ENCODE data around the gene NEURL3.

NEURL3 gene

DNA sequence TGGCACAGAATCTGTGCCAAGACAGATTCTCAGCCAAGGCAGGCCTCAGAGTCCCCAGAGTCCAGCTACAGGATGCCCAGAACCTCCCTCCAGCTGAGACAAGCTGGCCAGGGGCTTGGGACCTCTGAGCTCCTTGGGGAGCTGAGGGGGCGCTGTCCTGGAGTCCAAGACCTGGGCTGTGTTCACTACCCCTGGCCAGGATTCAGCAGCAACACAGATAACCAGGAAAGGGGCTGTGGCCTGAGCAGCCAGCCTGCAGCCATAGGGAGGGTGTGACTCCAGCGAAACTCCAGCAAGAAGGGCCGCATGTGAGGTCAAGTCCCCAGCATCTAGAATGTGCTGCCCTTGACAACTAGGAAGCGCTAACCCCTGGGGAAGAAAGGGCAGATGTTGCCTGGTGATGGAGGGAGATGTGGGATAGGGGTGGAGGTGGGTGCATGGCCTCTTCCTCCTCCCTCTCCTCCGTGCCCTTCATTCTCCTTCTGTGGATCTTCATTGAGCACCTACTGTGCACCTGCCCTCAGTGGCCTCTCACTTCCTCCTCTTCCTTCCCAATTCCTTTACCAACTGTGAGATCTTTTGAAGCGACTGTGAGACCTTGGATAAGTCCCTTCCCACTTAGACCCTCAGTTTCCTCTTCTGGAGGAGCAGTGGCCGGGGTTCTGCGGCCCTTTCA, 23.7 kb upstream of the NEURL3 start:
- H3K36me3 ChIP-seq (replicated peaks in 1 of 2; ENCODE audit: control insufficient read depth in 2 of 2, insufficient read depth in 2 of 2, low read length in 2 of 2): no peaks in the 10 kb centered on the region
- peak overlapping the region; percentile 60 for H2AK5ac ChIP-seq (ENCODE audit: low read depth, low read length)
- peaks cover 0 to 76% (median 10%) of the 10 kb centered on the region in 3 experiments for H3K27me3 ChIP-seq (ENCODE audit: control insufficient read depth in 3 of 3, insufficient read depth in 3 of 3, low read depth in 1 of 3, low read length in 3 of 3)
- H4K91ac ChIP-seq (ENCODE audit: low read depth, low read length, poor library complexity): no peak overlapping the region
- DNase-seq (ENCODE audit: low spot score): no peak
- H3K79me1 ChIP-seq (ENCODE audit: low read depth, low read length): no peaks in the 10 kb centered on the region
- H2BK5ac ChIP-seq (ENCODE audit: low read length): no peak overlapping the region
- H3K27ac ChIP-seq (replicated peaks; ENCODE audit: low read length): no peak overlapping the region
- no peak overlapping the region for H2BK15ac ChIP-seq (ENCODE audit: low read length)
- H4K8ac ChIP-seq (ENCODE audit: low read depth, low read length): no peak overlapping the region
- no peak overlapping the region for H3K4ac ChIP-seq (ENCODE audit: low read length)
- H3K23ac ChIP-seq (ENCODE audit: low read depth, low read length, poor library complexity): no peak overlapping the region
- peaks cover 0 to 5% of the 10 kb centered on the region in 2 donors for H3K4me1 ChIP-seq (ENCODE audit: control insufficient read depth in 2 of 2, insufficient read depth in 1 of 2, low read depth in 1 of 2, low read length in 2 of 2)
- H2BK12ac ChIP-seq (ENCODE audit: low read length): no peak overlapping the region
- no CpG with 5 or more reads among the region's 8 CpGs for WGBS, 2 donors (ENCODE audit: extremely low coverage in 2 of 2, insufficient read length in 2 of 2, insufficient replicate concordance in 1 of 2)
- H3K18ac ChIP-seq (ENCODE audit: low read length): no peak overlapping the region
- no peak overlapping the region for H3K4me2 ChIP-seq (ENCODE audit: insufficient read depth, low read length, poor library complexity, severe bottlenecking)
- peak overlapping the region in 1 of 2 donors; percentile 10 for H3K4me3 ChIP-seq (ENCODE audit: low read length in 2 of 2)
- no peak overlapping the region for H3K14ac ChIP-seq (ENCODE audit: low read length)
- H2AFZ ChIP-seq (ENCODE audit: low read length): no peak overlapping the region
- H3K9me3 ChIP-seq (replicated peaks in 1 of 2; ENCODE audit: control insufficient read depth in 2 of 2, insufficient read depth in 1 of 2, low read depth in 1 of 2, low read length in 2 of 2): no peaks in the 10 kb centered on the region
- no peak overlapping the region for H2BK120ac ChIP-seq (ENCODE audit: low read depth, low read length)
- H3K9ac ChIP-seq (ENCODE audit: low read depth, low read length, poor library complexity): no peak overlapping the region

DNA sequence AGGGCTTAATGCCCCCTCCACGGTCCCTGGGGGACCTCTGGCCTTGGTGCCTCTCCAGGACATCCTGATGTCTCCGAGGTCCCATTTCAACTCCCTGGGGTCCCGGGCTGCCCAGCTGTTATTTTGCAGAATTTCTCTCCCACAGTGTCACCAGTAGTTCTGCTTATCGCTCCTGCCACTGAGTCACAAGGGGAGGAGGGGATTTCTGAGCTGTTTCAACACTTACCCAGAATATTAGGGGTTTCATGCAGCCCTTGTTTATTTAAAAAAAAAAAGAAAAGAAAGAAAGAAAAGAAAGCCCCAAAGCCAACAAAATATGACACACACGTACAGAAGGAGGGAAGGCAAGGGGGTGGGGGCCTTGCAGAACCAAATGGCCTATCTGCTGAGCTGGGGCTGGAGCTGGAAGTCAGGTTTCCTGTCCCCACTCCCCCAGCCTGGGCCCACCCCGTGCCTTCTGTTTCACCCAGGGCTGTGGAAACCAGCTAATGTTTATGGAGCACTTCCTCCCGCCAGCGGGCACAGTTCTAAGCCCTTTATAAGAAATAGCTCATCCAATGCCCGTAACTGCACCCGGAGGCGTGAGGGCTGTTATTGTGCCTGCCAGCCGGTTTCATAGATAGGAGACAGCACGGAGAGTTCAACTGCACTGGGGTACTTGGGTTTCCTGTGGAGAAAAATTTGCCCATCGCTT, 23.0 kb upstream of the NEURL3 start:
- H3K9ac ChIP-seq (ENCODE audit: low read depth, low read length, poor library complexity): no peak overlapping the region
- H3K4me1 ChIP-seq (ENCODE audit: control insufficient read depth in 2 of 2, insufficient read depth in 1 of 2, low read depth in 1 of 2, low read length in 2 of 2): peaks cover 0 to 3% of the 10 kb centered on the region in 2 donors
- peak overlapping the region; percentile 19 for H3K18ac ChIP-seq (ENCODE audit: low read length)
- no peaks in the 10 kb centered on the region for H3K9me3 ChIP-seq (replicated peaks in 1 of 2; ENCODE audit: control insufficient read depth in 2 of 2, insufficient read depth in 1 of 2, low read depth in 1 of 2, low read length in 2 of 2)
- H2AFZ ChIP-seq (ENCODE audit: low read length): no peak overlapping the region
- H2BK15ac ChIP-seq (ENCODE audit: low read length): no peak overlapping the region
- H3K4ac ChIP-seq (ENCODE audit: low read length): no peak overlapping the region
- H3K27ac ChIP-seq (replicated peaks; ENCODE audit: low read length): no peak overlapping the region
- H2BK12ac ChIP-seq (ENCODE audit: low read length): no peak overlapping the region
- H3K27me3 ChIP-seq (ENCODE audit: control insufficient read depth in 3 of 3, insufficient read depth in 3 of 3, low read depth in 1 of 3, low read length in 3 of 3): peaks cover 0 to 73% (median 10%) of the 10 kb centered on the region in 3 experiments
- H3K4me3 ChIP-seq (ENCODE audit: low read length in 2 of 2): no peak overlapping the region
- H3K36me3 ChIP-seq (replicated peaks in 1 of 2; ENCODE audit: control insufficient read depth in 2 of 2, insufficient read depth in 2 of 2, low read length in 2 of 2): no peaks in the 10 kb centered on the region
- no peak overlapping the region for H3K23ac ChIP-seq (ENCODE audit: low read depth, low read length, poor library complexity)
- H2BK120ac ChIP-seq (ENCODE audit: low read depth, low read length): no peak overlapping the region
- no peak overlapping the region for H2BK5ac ChIP-seq (ENCODE audit: low read length)
- no CpG with 5 or more reads among the region's 14 CpGs for WGBS, 2 donors (ENCODE audit: extremely low coverage in 2 of 2, insufficient read length in 2 of 2, insufficient replicate concordance in 1 of 2)
- peak overlapping the region; percentile 60 for H2AK5ac ChIP-seq (ENCODE audit: low read depth, low read length)
- H4K8ac ChIP-seq (ENCODE audit: low read depth, low read length): no peak overlapping the region
- no peaks in the 10 kb centered on the region for H3K79me1 ChIP-seq (ENCODE audit: low read depth, low read length)
- H4K91ac ChIP-seq (ENCODE audit: low read depth, low read length, poor library complexity): no peak overlapping the region
- no peak overlapping the region for H3K14ac ChIP-seq (ENCODE audit: low read length)
- peak overlapping the region; percentile 35 for H3K4me2 ChIP-seq (ENCODE audit: insufficient read depth, low read length, poor library complexity, severe bottlenecking)
- no peak for DNase-seq (ENCODE audit: low spot score)

DNA sequence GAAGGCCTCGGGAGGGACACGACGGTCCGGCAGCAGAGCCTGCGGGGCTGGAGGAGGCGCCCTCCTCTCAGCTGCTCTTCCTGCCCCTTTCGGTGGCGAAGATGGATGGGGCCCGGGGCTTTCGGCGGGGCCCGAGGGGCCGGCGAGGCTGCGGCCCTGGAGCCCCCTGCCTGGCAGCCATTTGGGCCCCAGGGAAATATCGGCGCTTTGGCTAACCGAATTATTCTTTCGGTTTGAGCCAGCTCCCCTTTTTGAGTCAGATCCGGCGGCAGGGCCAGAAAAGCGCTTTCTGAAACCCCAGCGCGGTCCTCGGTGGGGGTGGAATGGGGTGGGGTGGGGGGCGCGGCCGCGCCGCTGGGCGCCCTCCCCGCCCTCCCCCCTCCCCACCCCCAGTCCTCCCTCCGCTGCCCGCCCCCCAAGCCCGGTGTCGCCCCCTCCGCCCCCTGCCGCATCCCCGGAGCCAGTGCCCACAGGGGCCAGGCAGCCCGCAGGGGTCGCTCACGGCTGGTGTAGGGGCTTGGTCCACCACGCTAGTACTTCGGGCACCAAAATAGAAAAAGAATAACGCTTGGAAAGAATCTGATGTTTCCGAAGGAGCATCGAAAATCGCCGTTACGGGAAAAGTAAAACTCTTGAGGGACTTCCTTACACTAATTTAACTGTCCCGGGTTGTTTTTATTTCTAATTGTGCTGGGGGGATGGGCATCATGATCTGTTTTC, 22.3 kb upstream of the NEURL3 start:
- peak overlapping the region; percentile 6 for H2AK5ac ChIP-seq (ENCODE audit: low read depth, low read length)
- H4K8ac ChIP-seq (ENCODE audit: low read depth, low read length): no peak overlapping the region
- H3K36me3 ChIP-seq (replicated peaks in 1 of 2; ENCODE audit: control insufficient read depth in 2 of 2, insufficient read depth in 2 of 2, low read length in 2 of 2): no peaks in the 10 kb centered on the region
- no peak overlapping the region for H2BK120ac ChIP-seq (ENCODE audit: low read depth, low read length)
- H3K14ac ChIP-seq (ENCODE audit: low read length): no peak overlapping the region
- no peak overlapping the region for H3K9ac ChIP-seq (ENCODE audit: low read depth, low read length, poor library complexity)
- peak; percentile 23 for DNase-seq (ENCODE audit: low spot score)
- peak overlapping the region; percentile 81 for H3K18ac ChIP-seq (ENCODE audit: low read length)
- H2BK12ac ChIP-seq (ENCODE audit: low read length): no peak overlapping the region
- peak overlapping the region; percentile 50 for H3K4me2 ChIP-seq (ENCODE audit: insufficient read depth, low read length, poor library complexity, severe bottlenecking)
- H4K91ac ChIP-seq (ENCODE audit: low read depth, low read length, poor library complexity): no peak overlapping the region
- H3K4me3 ChIP-seq (ENCODE audit: low read length in 2 of 2): peak overlapping the region in 1 of 2 donors; percentile 53
- H3K4ac ChIP-seq (ENCODE audit: low read length): no peak overlapping the region
- H3K79me1 ChIP-seq (ENCODE audit: low read depth, low read length): no peaks in the 10 kb centered on the region
- H3K27ac ChIP-seq (replicated peaks; ENCODE audit: low read length): no peak overlapping the region
- no peak overlapping the region for H2BK5ac ChIP-seq (ENCODE audit: low read length)
- no peaks in the 10 kb centered on the region for H3K9me3 ChIP-seq (replicated peaks in 1 of 2; ENCODE audit: control insufficient read depth in 2 of 2, insufficient read depth in 1 of 2, low read depth in 1 of 2, low read length in 2 of 2)
- H2AFZ ChIP-seq (ENCODE audit: low read length): peak overlapping the region; percentile 61
- no peak overlapping the region for H2BK15ac ChIP-seq (ENCODE audit: low read length)
- no peak overlapping the region for H3K23ac ChIP-seq (ENCODE audit: low read depth, low read length, poor library complexity)
- H3K27me3 ChIP-seq (ENCODE audit: control insufficient read depth in 3 of 3, insufficient read depth in 3 of 3, low read depth in 1 of 3, low read length in 3 of 3): peaks cover 0 to 71% (median 10%) of the 10 kb centered on the region in 3 experiments
- WGBS, 2 donors (ENCODE audit: extremely low coverage in 2 of 2, insufficient read length in 2 of 2, insufficient replicate concordance in 1 of 2): no CpG with 5 or more reads among the region's 51 CpGs
- H3K4me1 ChIP-seq (ENCODE audit: control insufficient read depth in 2 of 2, insufficient read depth in 1 of 2, low read depth in 1 of 2, low read length in 2 of 2): peaks cover 0 to 3% of the 10 kb centered on the region in 2 donors

All from neuronal stem cell (in vitro differentiated cells).